Motor neuron (in vitro differentiated cells): ENCODE results near the gene BICC1. TPM values are rescaled to one million over a fixed set of nuclear protein-coding genes. Genes with fewer than 3 reads are reported as not detected.
"Not testable (repeated sequence)": the region's sequence is repeated elsewhere in the genome, so short reads cannot be mapped to it uniquely, and the experiment has no call there.

Experiments used
- ATAC-seq, 8 experiments: fragments of 200-7000 bp; cut with Tn5 transposase; replicated peaks in 6 of 8; 2 replicates each; pipeline ENCODE4 v1.8.0; 2021; ENCODE audit warnings: mild to moderate bottlenecking in 8 of 8, moderate library complexity in 8 of 8
- H3K27ac ChIP-seq, 2 donors: fragments of 250-450 bp; sonication (Bioruptor Pico); 2 replicates each; pipeline ENCODE4 v1.9.0; 2021; ENCODE audit warnings: antibody characterized with exemption in 2 of 2, mild to moderate bottlenecking in 2 of 2, moderate library complexity in 1 of 2
- H3K4me1 ChIP-seq, 2 donors: fragments of 250-450 bp; sonication (Bioruptor Pico); replicated peaks in 1 of 2; 2 replicates each; pipeline ENCODE4 v1.6.1; 2021; ENCODE audit warnings: antibody characterized with exemption in 2 of 2, mild to moderate bottlenecking in 2 of 2, moderate library complexity in 1 of 2
- H3K4me3 ChIP-seq, 5 donors: fragments of 250-450 bp; sonication (Bioruptor Pico); 2 replicates each; pipeline ENCODE4 v1.9.0; 2021; ENCODE audit warnings: antibody characterized with exemption in 5 of 5, mild to moderate bottlenecking in 5 of 5, moderate library complexity in 4 of 5
- WGBS, 10 experiments: fragments of 450-650 bp; shearing (Covaris generic); methylation state at CpG; one replicate each; pipeline ENCODE4 v1.0.0; 2022; 5-methylcytosine and 5-hydroxymethylcytosine counted together
- in situ Hi-C, 9 experiments: fragments of 400-800 bp; cut with MboI; loops; one replicate each; pipeline ENCODE4 v1.15.0; 2021; ENCODE audit warnings: low sequenced_read_pairs in 9 of 9, low pct_unique_long_range_greater_than_20kb in 2 of 9; ENCODE audit not compliant: unreplicated experiment in 9 of 9
- total RNA-seq, 8 experiments: library from RNA; unstranded; fragments of 300-600 nt; gene quantifications; 2 replicates each; pipeline versions ENCODE4 v1.2.3 to v1.2.4, GENCODE V29; 2022

The BICC1 gene
- total RNA-seq, 8 experiments from 2014 or later: 0.15 to 28.2 (median 3.2) TPM

DNA sequence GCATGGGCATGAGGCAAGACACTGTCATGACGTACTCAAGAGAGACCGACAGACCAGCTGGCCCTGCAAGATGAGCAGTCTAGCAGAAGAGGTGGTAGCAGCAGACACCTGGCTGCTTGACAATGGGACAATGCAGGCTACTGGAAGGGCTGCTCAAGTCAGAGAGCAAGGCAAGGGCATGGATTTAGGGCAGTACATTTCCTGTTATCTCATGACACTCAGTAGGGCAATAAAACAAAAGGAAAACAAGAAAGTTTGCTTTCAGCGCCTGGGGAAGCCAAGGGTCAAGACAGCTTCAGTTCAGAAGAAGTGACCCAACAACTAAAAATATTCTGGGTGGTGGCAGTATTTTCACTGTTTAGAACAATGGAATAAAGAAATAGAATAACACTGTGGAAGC, 332.0 kb downstream of the BICC1 start:
- 33 to 100% (median 83%) methylated on average over 1 to 3 of the region's 3 CpGs; no CpG with 5 or more reads in 2 of the 10 experiments for WGBS, 10 experiments
- H3K4me1 ChIP-seq: peaks cover 8 to 12% of the 10 kb centered on the region in 2 donors
- H3K4me3 ChIP-seq: no peak overlapping the region
- no peak overlapping the region for H3K27ac ChIP-seq
- ATAC-seq: no peak
- in situ Hi-C loops: no loop called here

DNA sequence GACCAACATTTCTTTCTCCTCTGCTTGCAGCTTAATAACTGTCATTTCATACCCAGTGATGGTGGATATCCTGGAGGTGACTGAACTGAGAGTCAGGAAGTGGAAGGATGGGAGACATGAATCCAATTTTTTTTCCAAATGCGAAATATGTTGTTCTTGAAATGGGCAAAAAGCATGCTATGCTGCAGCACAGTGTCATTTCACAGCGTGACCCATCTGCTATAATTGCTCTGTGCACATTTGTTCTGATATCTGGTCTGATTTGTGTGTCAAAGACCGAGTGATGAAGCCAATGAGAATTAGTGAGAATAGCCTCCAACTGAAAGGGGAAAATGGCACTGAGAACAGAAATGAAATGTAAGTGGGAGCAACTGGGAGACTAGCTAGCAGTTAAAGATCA, 334.2 kb downstream of the BICC1 start:
- Histone ChIP-seq H3K4me3 (no peak overlapping the region), H3K27ac (no peak overlapping the region), H3K4me1 (no peaks in the 10 kb centered on the region)
- 30 to 100% (median 73%) methylated on average over 1 to 3 of the region's 3 CpGs; no CpG with 5 or more reads in 1 of the 10 experiments for WGBS, 10 experiments
- in situ Hi-C loops: no loop called here
- no peak for ATAC-seq

DNA sequence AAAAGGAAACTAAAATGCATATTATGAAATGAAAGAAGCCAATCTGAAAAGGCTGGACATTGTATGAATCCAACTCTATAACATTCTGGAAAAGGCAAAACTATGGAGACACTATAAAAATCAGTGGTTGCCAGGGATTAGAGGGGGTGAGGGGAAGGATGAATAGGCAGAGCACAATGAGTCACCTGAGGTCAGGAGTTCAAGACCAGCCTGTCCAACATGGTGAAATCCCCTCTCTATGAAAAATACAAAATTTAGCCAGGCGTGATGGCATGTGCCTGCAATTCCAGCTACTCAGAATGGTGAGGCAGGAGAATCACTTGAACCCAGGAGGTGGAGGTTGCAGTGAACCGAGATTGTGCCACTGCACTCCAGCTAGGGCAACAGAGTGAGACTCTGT, 338.9 kb downstream of the BICC1 start:
- in situ Hi-C loops: no loop called here
- Histone ChIP-seq H3K27ac (no peak overlapping the region), H3K4me3 (no peak overlapping the region), H3K4me1 (no peaks in the 10 kb centered on the region)
- WGBS, 10 experiments: 40 to 100% (median 88%) methylated on average over 1 to 2 of the region's 2 CpGs; no CpG with 5 or more reads in 3 of the 10 experiments
- ATAC-seq: no peak

DNA sequence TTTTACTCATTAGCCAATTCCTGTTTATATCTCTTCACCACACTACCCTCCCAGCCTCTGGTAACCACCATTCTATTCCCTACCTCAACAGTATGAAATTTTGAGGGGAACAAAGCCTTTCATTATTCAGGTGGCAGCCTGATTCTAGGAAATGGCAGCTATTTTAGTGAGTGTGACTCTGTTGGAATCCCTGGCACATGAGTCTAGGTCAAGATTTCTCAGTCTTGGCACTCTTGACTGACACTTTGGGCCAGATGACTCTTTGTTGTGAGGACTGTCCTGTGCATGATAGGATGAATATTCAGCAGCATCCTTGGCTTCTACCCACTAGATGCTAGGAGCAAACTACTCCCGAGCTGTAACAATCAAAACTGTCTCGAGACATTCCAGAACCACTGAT, 341.0 kb downstream of the BICC1 start:
- no peak overlapping the region for H3K27ac ChIP-seq
- no peak overlapping the region for H3K4me3 ChIP-seq
- WGBS, 10 experiments: 33 to 100% (median 61%) methylated on average over 1 to 2 of the region's 2 CpGs; no CpG with 5 or more reads in 5 of the 10 experiments
- in situ Hi-C loops: no loop called here
- H3K4me1 ChIP-seq: no peaks in the 10 kb centered on the region
- ATAC-seq: no peak

DNA sequence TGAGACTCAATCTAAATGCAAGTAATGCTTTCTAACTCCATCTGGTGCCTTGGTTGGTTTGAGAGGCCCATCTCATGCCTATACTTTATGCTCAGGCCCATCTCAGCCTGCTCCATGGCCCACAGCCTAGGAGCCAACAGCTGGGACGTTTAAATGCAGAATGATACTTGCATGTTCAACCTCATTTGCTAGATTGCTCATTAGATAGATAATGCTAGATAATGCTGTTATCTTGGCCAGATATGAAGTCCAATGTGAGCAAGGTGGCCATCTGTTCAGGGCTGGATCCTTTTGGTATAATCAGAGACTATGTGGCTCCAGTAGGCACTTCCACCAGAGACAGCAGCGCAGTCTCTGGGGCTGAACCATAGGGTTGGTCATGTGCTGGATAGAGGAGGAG, 342.1 kb downstream of the BICC1 start:
- H3K4me3 ChIP-seq: no peak overlapping the region
- H3K27ac ChIP-seq: no peak overlapping the region
- WGBS, 10 experiments: 50 to 100% (median 80%) methylated on average over 1 to 2 of the region's 2 CpGs; no CpG with 5 or more reads in 5 of the 10 experiments
- in situ Hi-C loops: no loop called here
- H3K4me1 ChIP-seq: no peaks in the 10 kb centered on the region
- ATAC-seq: no peak

DNA sequence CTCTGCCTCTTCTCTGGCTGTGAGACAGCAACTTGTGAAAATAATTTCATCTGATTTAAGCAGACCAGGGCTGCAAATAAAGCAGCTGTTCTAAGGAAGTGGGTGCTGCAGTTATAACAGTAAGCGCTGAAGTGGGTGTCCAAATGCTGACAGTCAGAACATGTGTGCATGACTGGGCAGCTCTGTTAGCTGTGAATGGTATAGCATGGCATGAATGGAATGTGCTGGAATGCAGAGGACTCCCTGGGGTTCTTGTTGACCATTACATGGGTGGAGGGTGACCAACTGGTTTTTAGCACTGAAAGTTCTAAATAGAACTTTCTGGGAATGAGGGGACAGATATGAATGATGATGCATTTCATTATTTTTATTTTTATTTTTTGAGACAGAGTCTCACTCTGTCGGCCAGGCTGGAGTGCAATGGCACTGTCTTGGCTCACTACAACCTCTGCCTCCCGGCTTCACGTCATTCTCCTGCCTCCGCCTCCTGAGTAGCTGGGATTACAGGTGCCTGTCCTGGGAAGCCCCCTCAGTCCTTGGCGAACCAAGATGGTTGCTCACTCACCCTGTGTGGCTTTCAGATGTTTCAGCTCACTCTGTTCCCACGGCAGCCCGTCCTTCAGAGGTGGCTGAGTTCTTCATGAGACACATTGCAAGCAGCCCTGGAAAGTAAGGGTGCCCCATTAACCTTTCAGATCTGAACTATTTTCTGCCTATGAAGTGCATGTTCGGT, 344.0 kb downstream of the BICC1 start:
- H3K27ac ChIP-seq: no peak overlapping the region
- in situ Hi-C loops: no loop called here
- peak in 6 of 8 experiments; percentile 45 to 99 (median 80) for ATAC-seq
- H3K4me1 ChIP-seq: no peaks in the 10 kb centered on the region
- 15 to 100% (median 78%) methylated on average over 1 to 7 of the region's 9 CpGs for WGBS, 10 experiments
- no peak overlapping the region for H3K4me3 ChIP-seq

DNA sequence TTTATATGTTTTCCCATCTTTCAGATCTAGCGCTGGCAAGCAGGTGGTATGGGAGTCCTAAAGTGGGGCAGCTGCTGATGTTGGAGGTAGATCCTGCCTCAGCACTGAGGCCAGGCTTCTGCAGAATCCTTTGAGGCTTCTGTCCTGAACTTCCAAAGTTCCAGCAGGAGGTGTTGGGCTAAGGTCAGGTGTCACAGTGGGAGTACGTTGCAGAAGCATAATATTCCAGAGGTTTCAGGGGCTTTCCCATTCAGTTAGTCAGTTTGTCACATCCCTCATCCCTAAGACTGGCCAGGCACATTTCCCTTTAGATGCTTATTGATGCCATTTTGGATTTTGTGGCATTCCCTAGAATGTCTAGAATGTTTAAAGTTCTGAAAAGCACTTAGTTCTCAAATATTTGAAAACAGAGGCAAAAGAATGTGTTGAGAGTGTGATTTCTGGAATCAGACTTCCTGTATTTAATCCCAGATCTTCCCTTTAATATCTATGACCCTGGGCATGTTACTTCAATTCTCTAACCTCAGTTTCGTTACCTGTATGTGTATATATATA, 344.7 kb downstream of the BICC1 start:
- no peak for ATAC-seq
- H3K4me3 ChIP-seq: no peak overlapping the region
- no peak overlapping the region for H3K27ac ChIP-seq
- in situ Hi-C loops: no loop called here
- WGBS, 10 experiments: 40 to 100% (median 86%) methylated on average over 1 to 3 of the region's 3 CpGs; no CpG with 5 or more reads in 3 of the 10 experiments
- no peaks in the 10 kb centered on the region for H3K4me1 ChIP-seq

DNA sequence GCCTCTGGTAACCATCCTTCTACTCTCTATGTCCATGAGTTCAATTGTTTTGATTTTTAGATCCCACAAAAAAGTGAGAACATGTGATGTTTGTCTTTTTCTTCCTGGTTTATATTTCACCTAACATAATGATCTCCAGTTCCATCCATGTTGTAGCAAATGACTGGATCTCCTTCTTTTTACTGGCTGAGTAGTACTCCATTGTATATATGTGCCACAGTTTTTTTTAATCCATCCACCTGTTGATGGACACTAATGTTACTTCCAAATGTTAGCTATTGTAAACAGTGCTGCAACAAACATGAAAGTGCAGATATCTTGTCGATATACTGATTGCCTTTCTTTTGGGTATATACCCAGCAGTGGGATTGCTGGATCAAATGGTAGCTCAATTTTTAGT, 345.5 kb downstream of the BICC1 start:
- H3K27ac ChIP-seq, H3K4me3 ChIP-seq, in situ Hi-C loops, H3K4me1 ChIP-seq, ATAC-seq: not testable (repeated sequence)
- 79 to 100% (median 100%) methylated on average over 1 of the region's 1 CpG; no CpG with 5 or more reads in 3 of the 10 experiments for WGBS, 10 experiments

DNA sequence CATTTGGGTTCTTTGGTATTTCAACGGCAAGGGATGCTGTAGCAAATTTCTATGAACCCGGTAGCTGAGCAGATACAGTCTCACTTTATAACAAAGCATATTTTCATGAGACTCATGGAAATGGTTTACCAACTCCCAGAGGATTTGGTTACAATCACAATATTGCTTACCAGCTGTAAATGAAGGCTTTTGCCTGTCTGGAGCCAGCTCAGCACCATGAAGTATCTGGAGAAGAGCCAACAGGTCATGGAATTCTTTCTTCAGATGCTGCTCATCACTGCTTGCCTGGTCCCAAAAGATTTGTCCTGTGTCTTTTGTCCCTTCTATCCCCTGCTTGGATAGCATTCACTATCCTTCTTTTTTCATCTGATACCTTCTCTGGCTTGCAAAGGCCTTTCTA, 346.9 kb downstream of the BICC1 start:
- no peaks in the 10 kb centered on the region for H3K4me1 ChIP-seq
- WGBS, 10 experiments: 83 to 100% (median 94%) methylated on average over 1 to 2 of the region's 2 CpGs; no CpG with 5 or more reads in 3 of the 10 experiments
- H3K27ac ChIP-seq: no peak overlapping the region
- no peak for ATAC-seq
- H3K4me3 ChIP-seq: no peak overlapping the region
- in situ Hi-C loops: no loop called here

DNA sequence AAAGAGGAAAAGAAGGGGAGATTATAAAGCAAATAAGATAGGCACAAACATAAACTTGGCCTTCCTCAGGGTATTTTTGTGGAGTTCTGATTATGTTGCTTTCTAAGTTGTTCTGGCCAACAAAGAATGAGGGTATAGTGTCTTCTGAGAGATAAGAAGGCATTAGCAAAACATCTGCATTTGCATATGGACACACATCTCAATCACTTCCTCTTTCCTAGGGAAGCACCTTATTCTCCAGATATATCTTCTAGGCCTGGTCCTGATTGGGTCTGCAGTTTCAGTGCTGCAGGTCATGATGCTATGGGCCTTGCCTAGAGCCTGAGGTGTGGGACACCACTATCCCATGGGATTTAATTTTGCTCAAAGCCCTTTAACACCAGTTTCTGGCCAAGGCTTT, 355.0 kb downstream of the BICC1 start:
- no peak overlapping the region for H3K27ac ChIP-seq
- H3K4me3 ChIP-seq: no peak overlapping the region
- no peak for ATAC-seq
- in situ Hi-C loops: no loop called here
- no peaks in the 10 kb centered on the region for H3K4me1 ChIP-seq

DNA sequence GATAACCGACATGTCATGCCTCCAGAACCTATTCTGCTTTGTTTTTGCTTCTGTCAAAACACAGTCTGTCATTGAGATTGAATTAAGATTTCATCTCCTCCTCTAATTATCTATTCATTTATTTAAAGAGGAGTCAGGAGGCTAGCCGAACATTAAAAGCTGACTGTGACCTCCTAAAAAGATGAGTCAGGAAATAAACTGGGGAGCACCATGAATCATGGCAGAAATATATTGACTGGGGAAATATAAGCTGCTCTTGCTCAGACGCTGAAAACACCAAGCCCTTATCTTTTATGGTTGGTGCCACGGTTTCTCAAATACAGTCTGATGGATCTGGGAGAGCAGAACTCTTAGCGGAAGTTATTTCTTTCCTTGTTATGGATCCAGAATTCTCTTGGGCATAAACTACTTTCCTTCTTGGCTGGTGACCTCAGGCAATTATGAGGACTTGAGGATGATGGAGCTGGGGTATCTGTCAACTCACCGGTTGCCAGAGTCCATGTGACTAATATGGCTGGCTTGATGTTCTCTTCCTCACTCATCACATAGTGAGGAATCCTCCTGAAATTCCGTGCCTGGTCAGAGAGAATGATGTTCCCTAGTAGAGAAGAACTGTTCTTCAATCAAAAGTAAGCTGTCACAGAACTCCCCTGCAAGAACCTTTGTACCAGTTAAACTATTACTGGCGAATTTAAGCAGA, 356.2 kb downstream of the BICC1 start:
- peak in 1 of 8 experiments; percentile 50 for ATAC-seq
- Histone ChIP-seq H3K27ac (no peak overlapping the region), H3K4me1 (no peaks in the 10 kb centered on the region), H3K4me3 (no peak overlapping the region)
- in situ Hi-C loops: no loop called here
- 13 to 87% (median 57%) methylated on average over 2 to 8 of the region's 8 CpGs for WGBS, 10 experiments

DNA sequence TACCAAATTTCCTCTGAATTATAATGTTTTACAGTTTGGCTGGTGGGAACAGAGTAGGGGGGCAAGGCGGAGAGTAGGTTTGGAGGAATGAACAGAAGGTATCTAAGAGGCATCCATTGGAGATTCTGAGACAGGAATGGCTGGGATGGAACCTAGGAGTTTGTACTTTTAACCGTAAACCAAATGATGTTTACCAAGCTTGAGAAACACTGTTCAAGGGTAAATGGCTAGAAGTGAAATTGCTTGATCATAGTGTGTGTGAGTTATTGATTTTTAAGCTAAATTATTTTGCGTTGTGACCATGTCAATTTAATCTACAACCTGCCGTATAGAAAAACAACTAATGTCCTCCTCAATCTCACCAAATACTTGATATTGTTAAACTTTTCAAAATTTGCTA, 357.4 kb downstream of the BICC1 start:
- Histone ChIP-seq H3K27ac (no peak overlapping the region), H3K4me1 (no peaks in the 10 kb centered on the region), H3K4me3 (no peak overlapping the region)
- in situ Hi-C loops: no loop called here
- whole genome bisulfite sequencing, 10 experiments: 86 to 100% (median 95%) methylated on average over 2 to 4 of the region's 4 CpGs
- ATAC-seq: no peak

DNA sequence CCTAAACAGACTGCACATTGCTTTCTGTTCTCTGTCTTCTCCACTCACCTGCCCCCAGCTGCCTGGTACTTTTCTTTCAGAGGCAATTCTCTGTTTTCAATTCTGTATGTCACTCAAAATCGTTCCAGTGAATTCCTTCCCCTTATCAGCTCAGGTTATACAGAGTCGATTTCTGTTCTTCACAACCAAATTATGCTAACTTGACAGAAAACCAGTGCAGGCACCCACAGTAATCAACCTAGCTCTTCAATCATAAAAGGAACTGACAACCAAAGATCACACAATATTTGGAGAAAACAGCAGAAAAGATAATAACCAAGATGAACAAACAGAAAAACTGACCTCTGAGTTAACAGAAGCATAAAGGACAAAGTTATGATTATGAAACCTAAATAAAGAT, 360.5 kb downstream of the BICC1 start:
- Histone ChIP-seq H3K27ac (no peak overlapping the region), H3K4me3 (no peak overlapping the region), H3K4me1 (no peaks in the 10 kb centered on the region)
- in situ Hi-C loops: no loop called here
- no peak for ATAC-seq
- 13 to 100% (median 75%) methylated on average over 1 to 2 of the region's 2 CpGs; no CpG with 5 or more reads in 1 of the 10 experiments for WGBS, 10 experiments
